IPS DF 6.9 (cell line): Measurements from ENCODE around the gene CLDN18.

ENCODE experiments used
- DNase-seq: peaks from one replicate; pipeline ENCODE4 v3.0.0-alpha.2; 2013; ENCODE audit warnings: low read depth, low spot score
- H3K27ac ChIP-seq: one replicate; pipeline ENCODE4 v1.5.1; 2013; ENCODE audit warnings: low read length, control low read depth
- H3K27me3 ChIP-seq: 2 replicates; pipeline ENCODE4 v1.6.1; 2013; ENCODE audit warnings: mild to moderate bottlenecking, low read length; ENCODE audit not compliant: control insufficient read depth, insufficient read depth
- H3K36me3 ChIP-seq: 2 replicates; pipeline ENCODE4 v1.6.1; 2013; ENCODE audit warnings: low read length; ENCODE audit not compliant: control insufficient read depth, insufficient read depth
- H3K4me1 ChIP-seq: 2 replicates; pipeline ENCODE4 v1.6.1; 2013; ENCODE audit warnings: low read length; ENCODE audit not compliant: control insufficient read depth, insufficient read depth
- H3K4me3 ChIP-seq: 2 replicates; pipeline ENCODE4 v1.5.1; 2013; ENCODE audit warnings: mild to moderate bottlenecking, low read length
- H3K9me3 ChIP-seq: 2 replicates; pipeline ENCODE4 v1.6.1; 2013; ENCODE audit warnings: low read length, inconsistent platforms; ENCODE audit not compliant: control insufficient read depth, insufficient read depth
- WGBS: extraction: QIAGEN DNeasy Blood & Tissue Kit; methylation state at CpG from one replicate; pipeline ENCODE4 v1.1.7; 2013; ENCODE audit warnings: mixed read lengths, missing lambda C conversion rate; ENCODE audit not compliant: insufficient read length, insufficient coverage; 5-methylcytosine and 5-hydroxymethylcytosine counted together

The CLDN18 gene

DNA sequence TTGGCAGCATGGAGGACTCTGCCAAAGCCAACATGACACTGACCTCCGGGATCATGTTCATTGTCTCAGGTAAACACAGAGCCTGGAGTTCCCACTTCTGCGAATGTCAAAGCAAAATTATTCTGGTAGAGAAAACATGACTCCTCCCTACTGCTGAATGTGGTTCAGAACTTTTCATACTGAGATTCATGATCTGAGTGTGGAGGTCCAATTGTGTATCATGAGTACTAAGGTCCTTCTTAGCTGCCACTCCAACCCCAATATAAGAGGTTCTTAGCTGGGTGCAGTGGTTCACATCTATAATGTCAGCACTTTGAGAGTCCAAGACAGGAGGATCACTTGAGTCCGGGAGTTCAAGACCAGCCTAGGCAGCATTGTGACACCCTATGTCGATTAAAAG lies 13.8 kb downstream of the CLDN18 start:
- no peaks in the 10 kb centered on the region for H3K9me3 ChIP-seq
- no peaks in the 10 kb centered on the region for H3K27me3 ChIP-seq
- H3K4me1 ChIP-seq: no peaks in the 10 kb centered on the region
- no peak overlapping the region for H3K27ac ChIP-seq
- H3K4me3 ChIP-seq: no peak overlapping the region
- no peaks in the 10 kb centered on the region for H3K36me3 ChIP-seq
- no peak for DNase-seq
- no CpG with 5 or more reads among the region's 4 CpGs for WGBS

DNA sequence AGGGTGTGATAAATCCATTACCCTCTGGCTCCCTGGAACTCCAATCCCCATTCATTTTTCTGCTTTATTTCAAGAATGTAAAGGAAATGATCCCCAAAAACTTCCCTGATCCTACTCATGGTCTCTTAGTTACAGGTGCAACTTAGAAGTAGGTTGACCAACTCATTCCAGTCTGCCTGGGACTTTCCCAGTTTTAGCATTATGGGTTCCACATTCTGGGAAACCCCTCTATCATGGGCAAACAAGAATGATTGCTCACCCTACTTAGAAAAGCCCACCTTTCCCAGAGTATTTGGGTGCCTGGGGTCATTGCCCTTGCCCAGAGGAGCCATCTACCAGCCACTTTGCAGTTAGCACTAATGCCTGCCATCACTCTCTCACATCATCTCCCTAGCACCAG lies 15.6 kb downstream of the CLDN18 start:
- H3K4me3 ChIP-seq: no peak overlapping the region
- H3K27me3 ChIP-seq: no peaks in the 10 kb centered on the region
- no peak overlapping the region for H3K27ac ChIP-seq
- no peaks in the 10 kb centered on the region for H3K36me3 ChIP-seq
- no peaks in the 10 kb centered on the region for H3K4me1 ChIP-seq
- no peak for DNase-seq
- no peaks in the 10 kb centered on the region for H3K9me3 ChIP-seq

DNA sequence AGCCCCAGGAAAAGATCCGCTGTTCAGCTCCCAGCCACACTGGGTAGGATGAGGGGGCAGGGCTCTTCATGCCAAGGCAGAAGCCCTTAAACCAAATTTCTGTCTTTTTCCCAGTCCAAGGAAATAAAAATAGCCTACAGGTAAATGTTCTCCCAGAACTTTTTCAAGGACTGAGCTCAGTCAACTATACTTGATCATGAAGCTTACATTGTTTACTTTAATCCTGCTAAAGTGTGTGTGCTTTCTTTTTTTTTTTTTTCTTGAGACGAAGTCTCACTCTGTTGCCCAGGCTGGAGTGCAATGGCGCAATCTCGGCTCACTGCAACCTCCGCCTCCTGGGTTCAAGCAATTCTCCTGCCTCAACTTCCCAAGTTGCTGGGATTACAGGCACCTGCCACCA lies 17.9 kb downstream of the CLDN18 start:
- Histone ChIP-seq H3K9me3 (no peaks in the 10 kb centered on the region), H3K27me3 (no peaks in the 10 kb centered on the region), H3K4me1 (no peaks in the 10 kb centered on the region), H3K36me3 (no peaks in the 10 kb centered on the region), H3K4me3 (no peak overlapping the region), H3K27ac (no peak overlapping the region)
- DNase-seq: no peak
- WGBS: no CpG with 5 or more reads among the region's 5 CpGs

DNA sequence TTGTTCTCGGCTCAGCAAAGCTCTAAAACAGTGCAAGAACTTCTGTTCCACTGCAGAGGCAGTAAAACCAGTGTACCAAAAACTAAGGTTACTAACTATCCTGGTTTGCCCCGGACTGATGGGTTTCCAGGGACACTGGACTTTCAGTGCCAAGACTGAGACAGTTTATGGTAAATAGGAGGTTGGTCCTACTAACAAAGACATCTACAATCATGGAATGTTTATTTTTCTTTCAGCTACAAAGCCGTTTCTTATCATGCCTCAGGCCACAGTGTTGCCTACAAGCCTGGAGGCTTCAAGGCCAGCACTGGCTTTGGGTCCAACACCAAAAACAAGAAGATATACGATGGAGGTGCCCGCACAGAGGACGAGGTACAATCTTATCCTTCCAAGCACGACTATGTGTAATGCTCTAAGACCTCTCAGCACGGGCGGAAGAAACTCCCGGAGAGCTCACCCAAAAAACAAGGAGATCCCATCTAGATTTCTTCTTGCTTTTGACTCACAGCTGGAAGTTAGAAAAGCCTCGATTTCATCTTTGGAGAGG lies 20.8 kb downstream of the CLDN18 start:
- Histone ChIP-seq H3K27me3 (no peaks in the 10 kb centered on the region), H3K27ac (no peak overlapping the region), H3K4me3 (no peak overlapping the region), H3K36me3 (no peaks in the 10 kb centered on the region), H3K4me1 (no peaks in the 10 kb centered on the region), H3K9me3 (no peaks in the 10 kb centered on the region)
- no CpG with 5 or more reads among the region's 11 CpGs for WGBS
- DNase-seq: no peak

DNA sequence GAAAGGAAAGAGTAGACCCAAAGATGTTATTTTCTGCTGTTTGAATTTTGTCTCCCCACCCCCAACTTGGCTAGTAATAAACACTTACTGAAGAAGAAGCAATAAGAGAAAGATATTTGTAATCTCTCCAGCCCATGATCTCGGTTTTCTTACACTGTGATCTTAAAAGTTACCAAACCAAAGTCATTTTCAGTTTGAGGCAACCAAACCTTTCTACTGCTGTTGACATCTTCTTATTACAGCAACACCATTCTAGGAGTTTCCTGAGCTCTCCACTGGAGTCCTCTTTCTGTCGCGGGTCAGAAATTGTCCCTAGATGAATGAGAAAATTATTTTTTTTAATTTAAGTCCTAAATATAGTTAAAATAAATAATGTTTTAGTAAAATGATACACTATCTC lies 21.6 kb downstream of the CLDN18 start:
- Histone ChIP-seq H3K4me3 (no peak overlapping the region), H3K27ac (no peak overlapping the region), H3K27me3 (no peaks in the 10 kb centered on the region), H3K4me1 (no peaks in the 10 kb centered on the region), H3K9me3 (no peaks in the 10 kb centered on the region), H3K36me3 (no peaks in the 10 kb centered on the region)
- no CpG with 5 or more reads among the region's 3 CpGs for WGBS
- no peak for DNase-seq

DNA sequence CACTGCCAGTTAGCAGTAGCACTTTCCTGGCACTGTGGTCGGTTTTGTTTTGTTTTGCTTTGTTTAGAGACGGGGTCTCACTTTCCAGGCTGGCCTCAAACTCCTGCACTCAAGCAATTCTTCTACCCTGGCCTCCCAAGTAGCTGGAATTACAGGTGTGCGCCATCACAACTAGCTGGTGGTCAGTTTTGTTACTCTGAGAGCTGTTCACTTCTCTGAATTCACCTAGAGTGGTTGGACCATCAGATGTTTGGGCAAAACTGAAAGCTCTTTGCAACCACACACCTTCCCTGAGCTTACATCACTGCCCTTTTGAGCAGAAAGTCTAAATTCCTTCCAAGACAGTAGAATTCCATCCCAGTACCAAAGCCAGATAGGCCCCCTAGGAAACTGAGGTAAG lies 22.6 kb downstream of the CLDN18 start:
- Histone ChIP-seq H3K36me3 (no peaks in the 10 kb centered on the region), H3K27ac (no peak overlapping the region), H3K9me3 (no peaks in the 10 kb centered on the region), H3K4me3 (no peak overlapping the region), H3K27me3 (no peaks in the 10 kb centered on the region), H3K4me1 (no peaks in the 10 kb centered on the region)
- DNase-seq: no peak
- WGBS: no CpG with 5 or more reads among the region's 3 CpGs

DNA sequence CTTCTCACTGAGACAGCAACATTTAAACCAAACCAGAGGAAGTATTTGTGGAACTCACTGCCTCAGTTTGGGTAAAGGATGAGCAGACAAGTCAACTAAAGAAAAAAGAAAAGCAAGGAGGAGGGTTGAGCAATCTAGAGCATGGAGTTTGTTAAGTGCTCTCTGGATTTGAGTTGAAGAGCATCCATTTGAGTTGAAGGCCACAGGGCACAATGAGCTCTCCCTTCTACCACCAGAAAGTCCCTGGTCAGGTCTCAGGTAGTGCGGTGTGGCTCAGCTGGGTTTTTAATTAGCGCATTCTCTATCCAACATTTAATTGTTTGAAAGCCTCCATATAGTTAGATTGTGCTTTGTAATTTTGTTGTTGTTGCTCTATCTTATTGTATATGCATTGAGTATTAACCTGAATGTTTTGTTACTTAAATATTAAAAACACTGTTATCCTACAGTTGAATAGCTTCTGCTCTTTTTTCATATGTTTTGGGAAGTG lies 23.3 kb downstream of the CLDN18 start:
- no peaks in the 10 kb centered on the region for H3K9me3 ChIP-seq
- WGBS: no CpG with 5 or more reads among the region's 2 CpGs
- H3K27me3 ChIP-seq: no peaks in the 10 kb centered on the region
- no peak overlapping the region for H3K4me3 ChIP-seq
- H3K4me1 ChIP-seq: no peaks in the 10 kb centered on the region
- H3K36me3 ChIP-seq: no peaks in the 10 kb centered on the region
- no peak overlapping the region for H3K27ac ChIP-seq
- no peak for DNase-seq

DNA sequence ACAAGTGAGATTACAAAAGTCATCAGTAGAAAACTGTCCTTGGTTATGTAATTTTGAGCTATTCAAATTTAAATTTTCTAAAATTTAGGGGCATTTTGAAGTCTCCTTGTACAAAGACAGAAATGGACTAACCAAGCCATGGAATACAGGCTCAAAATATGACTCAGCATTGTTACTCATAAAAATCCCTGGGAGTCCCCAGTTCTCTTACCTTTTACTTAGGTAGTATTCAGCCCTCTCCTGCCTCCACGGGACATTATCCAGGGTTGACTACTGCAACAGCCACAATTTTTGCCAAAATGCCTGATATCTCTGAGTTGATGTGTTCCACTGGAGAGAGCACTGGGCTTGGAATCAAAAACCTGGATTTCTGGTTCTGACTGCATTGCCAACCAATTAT lies 25.0 kb downstream of the CLDN18 start:
- WGBS: no CpG with 5 or more reads among the region's 1 CpG
- no peaks in the 10 kb centered on the region for H3K4me1 ChIP-seq
- no peak overlapping the region for H3K27ac ChIP-seq
- no peak overlapping the region for H3K4me3 ChIP-seq
- DNase-seq: no peak
- H3K36me3 ChIP-seq: no peaks in the 10 kb centered on the region
- H3K9me3 ChIP-seq: no peaks in the 10 kb centered on the region
- no peaks in the 10 kb centered on the region for H3K27me3 ChIP-seq

DNA sequence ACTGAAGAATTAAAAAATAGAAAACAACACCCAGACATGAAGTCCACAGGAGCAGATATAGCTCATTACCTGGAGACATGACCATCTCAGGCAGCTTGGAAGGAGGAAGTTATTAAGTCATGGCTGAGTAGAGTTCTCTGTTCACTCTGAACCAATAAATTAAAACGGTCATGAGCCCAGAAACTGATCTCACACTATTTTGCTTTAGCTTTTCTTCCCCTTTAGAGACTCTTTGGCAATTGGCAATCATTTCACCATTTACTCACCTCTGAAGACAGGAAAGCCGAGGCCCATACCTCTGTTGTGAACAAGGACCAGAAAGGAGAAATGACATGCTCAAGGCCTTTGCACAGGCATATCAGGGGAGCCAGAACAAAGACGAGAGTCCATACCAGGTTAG lies 26.6 kb downstream of the CLDN18 start:
- Histone ChIP-seq H3K9me3 (no peaks in the 10 kb centered on the region), H3K36me3 (no peaks in the 10 kb centered on the region), H3K4me3 (no peak overlapping the region), H3K27me3 (no peaks in the 10 kb centered on the region), H3K27ac (no peak overlapping the region), H3K4me1 (no peaks in the 10 kb centered on the region)
- WGBS: no CpG with 5 or more reads among the region's 3 CpGs
- DNase-seq: no peak

DNA sequence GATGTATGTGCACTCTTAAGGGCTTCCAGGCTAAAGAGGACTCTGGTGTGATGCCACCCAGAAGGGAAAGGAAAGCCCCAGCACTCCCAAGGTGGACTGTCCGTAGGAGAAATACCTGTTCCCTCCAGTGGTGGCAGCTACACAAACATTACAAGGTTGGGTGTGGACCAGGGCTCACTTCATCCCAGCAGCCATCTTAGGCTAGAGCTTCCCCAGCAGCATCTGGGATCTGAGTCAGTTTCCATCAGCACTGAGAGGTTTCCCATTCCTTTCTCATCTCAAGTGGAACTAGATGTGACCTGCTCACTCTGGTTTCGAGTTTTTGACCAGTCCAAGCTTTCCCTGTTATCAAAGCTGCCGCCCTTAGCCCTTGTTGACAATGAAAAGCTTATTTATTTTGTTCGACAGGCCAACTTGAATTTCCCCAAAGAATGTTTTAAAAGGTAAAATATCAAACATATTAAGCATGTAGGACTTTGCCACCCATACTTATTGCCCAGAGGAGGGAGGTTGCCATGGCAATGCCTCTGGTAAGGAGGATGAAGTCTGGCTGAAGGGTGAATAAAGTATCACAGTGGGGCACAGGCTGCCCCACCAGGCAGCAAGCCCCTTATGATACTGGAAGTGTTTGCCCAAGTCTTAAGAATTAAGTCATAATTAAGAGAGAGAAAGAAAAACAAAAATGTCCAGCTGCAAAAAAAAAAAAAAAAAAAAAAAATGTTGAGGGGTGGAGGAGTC lies 28.9 kb downstream of the CLDN18 start:
- H3K9me3 ChIP-seq: no peaks in the 10 kb centered on the region
- H3K4me1 ChIP-seq: no peaks in the 10 kb centered on the region
- no peaks in the 10 kb centered on the region for H3K36me3 ChIP-seq
- DNase-seq: no peak
- no peaks in the 10 kb centered on the region for H3K27me3 ChIP-seq
- WGBS: no CpG with 5 or more reads among the region's 4 CpGs
- H3K27ac ChIP-seq: no peak overlapping the region
- H3K4me3 ChIP-seq: no peak overlapping the region

DNA sequence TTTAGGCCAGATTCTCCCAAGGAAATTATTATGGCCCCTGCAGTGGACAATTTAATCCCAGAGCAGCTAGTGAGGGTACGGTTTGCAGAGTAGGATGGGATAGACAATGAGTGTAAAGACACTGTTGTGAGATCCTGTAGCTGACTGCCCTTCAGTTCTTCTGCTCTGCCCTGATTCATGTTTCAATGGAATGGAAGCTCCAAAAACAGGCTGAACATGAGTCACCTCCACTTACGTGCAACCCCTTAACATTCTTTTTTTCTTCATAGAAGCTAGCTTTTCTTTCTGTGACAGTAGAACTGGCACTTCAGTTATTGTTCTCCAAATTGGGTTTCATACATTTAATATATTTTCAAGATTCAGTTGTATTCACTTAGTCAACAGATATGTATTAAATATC lies 32.1 kb downstream of the CLDN18 start:
- no peaks in the 10 kb centered on the region for H3K27me3 ChIP-seq
- H3K4me3 ChIP-seq: no peak overlapping the region
- no peak overlapping the region for H3K27ac ChIP-seq
- peaks cover 2% of the 10 kb centered on the region; the same call in 1 of the 2 replicates for H3K4me1 ChIP-seq
- H3K36me3 ChIP-seq: no peaks in the 10 kb centered on the region
- no peaks in the 10 kb centered on the region for H3K9me3 ChIP-seq
- no peak for DNase-seq
- WGBS: no CpG with 5 or more reads among the region's 2 CpGs
